SK-N-MC (cell line): ENCODE measurements around the gene ZNF692.

ENCODE experiments used
- EZH2 ChIP-seq: fragments of 200-600 bp; sonication (generic); IDR thresholded peaks from one replicate; pipeline ENCODE4 v1.6.1; 2017; ENCODE audit warnings: antibody characterized with exemption
- POLR2AphosphoS5 ChIP-seq: IDR thresholded peaks from 2 replicates; pipeline ENCODE4 v1.6.1; 2012; ENCODE audit warnings: mild to moderate bottlenecking, low read depth, low read length, borderline replicate concordance

DNA sequence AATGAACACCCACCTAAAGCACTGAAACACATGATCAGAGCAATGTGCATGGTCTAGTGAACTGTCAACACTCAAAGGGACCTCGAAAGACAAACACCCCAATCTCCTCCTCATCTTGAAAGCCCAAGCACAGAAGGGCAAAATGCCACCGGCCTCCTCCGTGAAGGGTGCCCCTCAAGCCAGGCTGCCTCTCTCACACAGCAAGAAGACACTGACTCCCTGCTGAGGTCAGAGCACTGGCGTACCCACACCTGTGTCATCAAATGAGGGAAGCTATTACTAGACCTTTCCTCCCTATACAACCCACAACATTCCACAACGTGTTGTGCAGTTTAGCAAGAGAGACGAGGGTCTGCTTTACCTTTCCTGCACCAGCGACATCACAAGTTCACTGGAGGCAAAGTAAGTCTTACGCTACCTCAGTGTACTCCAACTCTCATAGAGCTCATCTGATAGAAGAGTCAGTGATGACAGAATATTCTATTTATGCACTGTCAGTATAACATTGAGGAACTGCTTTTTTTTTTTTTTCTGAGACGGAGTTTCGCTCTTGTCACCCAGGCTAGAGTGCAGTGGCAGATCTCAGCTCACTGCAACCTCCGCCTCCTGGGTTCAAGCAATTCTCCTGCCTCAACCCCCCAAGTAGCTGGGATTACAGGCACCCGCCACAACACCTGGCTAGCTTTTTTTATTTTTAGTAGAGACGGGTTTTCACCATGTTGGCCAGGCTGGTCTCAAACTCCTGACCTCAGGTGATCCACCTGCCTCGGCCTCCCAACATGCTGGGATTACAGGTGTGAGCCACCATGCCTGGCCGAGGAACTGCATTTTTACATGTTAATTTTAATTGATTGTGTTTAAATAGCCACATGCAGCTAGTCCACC, 36.5 kb downstream of the ZNF692 start:
- no peak for TF ChIP-seq POLR2AphosphoS5
- TF ChIP-seq EZH2 = no peak
